ENCODE measurements around the gene GALNT18.

Gene GALNT18

DNA sequence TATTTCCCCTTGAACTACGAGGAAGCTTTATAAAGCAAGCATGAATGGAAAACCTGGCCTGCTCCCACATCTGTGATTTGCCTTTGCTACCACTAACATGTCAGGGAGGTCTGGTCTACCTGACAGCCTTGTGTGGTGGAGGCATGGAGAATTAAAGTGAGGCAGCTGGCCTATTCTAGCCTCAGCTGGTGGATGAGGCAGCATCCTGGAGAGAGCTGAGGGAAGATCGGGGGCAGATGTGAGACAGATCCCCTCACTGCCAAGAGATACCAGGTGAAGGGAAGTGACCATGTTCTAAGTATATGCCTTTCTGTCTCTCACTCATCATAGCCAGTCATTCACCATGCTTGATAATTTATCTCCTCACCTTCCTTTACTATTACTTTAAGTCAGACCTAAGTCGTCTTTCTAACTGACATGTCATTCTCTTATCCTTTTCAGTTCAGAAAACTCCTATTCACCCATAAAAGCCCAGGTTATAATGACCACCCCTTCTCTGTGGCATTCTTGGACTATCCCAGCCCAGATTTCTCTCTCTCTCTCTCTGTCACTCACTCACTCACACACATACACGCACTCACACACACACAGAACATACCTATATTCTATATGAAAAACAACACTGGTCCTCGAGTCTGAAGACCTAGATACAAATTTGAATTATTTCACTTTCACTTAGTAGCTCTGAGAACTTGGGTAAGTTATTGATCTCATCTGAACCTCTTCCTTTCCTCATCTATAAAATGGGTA is 359.5 kb downstream of the GALNT18 start:
- Histone ChIP-seq H2AFZ (ENCODE audit: low read length, unreplicated experiment) (no peak overlapping the region), H3K27ac (ENCODE audit: low read depth, low read length) (no peak overlapping the region), H3K36me3 (ENCODE audit: insufficient read depth, low read length) (no peaks in the 10 kb centered on the region), H3K27me3 (ENCODE audit: insufficient read depth, low read length) (peaks cover 32% of the 10 kb centered on the region), H3K4me3 (ENCODE audit: low read depth, low read length) (no peak overlapping the region), H3K4me1 (ENCODE audit: control insufficient read depth, insufficient read depth, low read length, unreplicated experiment) (peaks cover 7% of the 10 kb centered on the region), H3K79me2 (ENCODE audit: control insufficient read depth, insufficient read depth, low read length, unreplicated experiment) (no peaks in the 10 kb centered on the region)

GRCh38 chr11:11261629-11262028 is 360.2 kb downstream of the GALNT18 start:
- no peak overlapping the region for H2AFZ ChIP-seq (ENCODE audit: low read length, unreplicated experiment)
- H3K4me3 ChIP-seq (ENCODE audit: low read depth, low read length) = no peak overlapping the region
- no peaks in the 10 kb centered on the region for H3K79me2 ChIP-seq (ENCODE audit: control insufficient read depth, insufficient read depth, low read length, unreplicated experiment)
- no peaks in the 10 kb centered on the region for H3K36me3 ChIP-seq (ENCODE audit: insufficient read depth, low read length)
- peaks cover 39% of the 10 kb centered on the region for H3K27me3 ChIP-seq (ENCODE audit: insufficient read depth, low read length)
- H3K27ac ChIP-seq (ENCODE audit: low read depth, low read length) = no peak overlapping the region
- H3K4me1 ChIP-seq (ENCODE audit: control insufficient read depth, insufficient read depth, low read length, unreplicated experiment) = peaks cover 7% of the 10 kb centered on the region

DNA sequence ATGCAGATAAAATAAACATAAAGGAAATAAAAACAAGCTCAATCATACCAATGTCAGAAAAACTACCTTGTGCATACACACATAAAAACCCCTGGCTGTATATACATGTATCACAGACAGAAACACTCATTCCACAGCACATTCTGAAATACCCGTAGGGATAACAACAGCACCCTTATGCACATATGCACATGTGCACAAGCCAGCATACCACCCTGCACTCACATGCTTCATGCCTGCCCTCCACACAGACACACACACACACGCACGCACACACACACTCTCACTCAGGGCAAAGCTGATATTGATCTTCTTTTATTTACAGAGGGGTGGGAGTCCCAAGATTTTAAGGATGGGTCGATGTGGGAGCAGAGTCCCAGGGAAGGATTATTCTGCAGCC is 360.9 kb downstream of the GALNT18 start:
- H3K79me2 ChIP-seq (ENCODE audit: control insufficient read depth, insufficient read depth, low read length, unreplicated experiment) = no peaks in the 10 kb centered on the region
- no peak overlapping the region for H3K27ac ChIP-seq (ENCODE audit: low read depth, low read length)
- H3K4me3 ChIP-seq (ENCODE audit: low read depth, low read length) = no peak overlapping the region
- H2AFZ ChIP-seq (ENCODE audit: low read length, unreplicated experiment) = no peak overlapping the region
- peaks cover 46% of the 10 kb centered on the region for H3K27me3 ChIP-seq (ENCODE audit: insufficient read depth, low read length)
- peaks cover 7% of the 10 kb centered on the region for H3K4me1 ChIP-seq (ENCODE audit: control insufficient read depth, insufficient read depth, low read length, unreplicated experiment)
- no peaks in the 10 kb centered on the region for H3K36me3 ChIP-seq (ENCODE audit: insufficient read depth, low read length)

GRCh38 chr11:11253995-11254394 is 367.8 kb downstream of the GALNT18 start:
- no peaks in the 10 kb centered on the region for H3K79me2 ChIP-seq (ENCODE audit: control insufficient read depth, insufficient read depth, low read length, unreplicated experiment)
- H3K27me3 ChIP-seq (ENCODE audit: insufficient read depth, low read length) = peaks cover 86% of the 10 kb centered on the region
- no peaks in the 10 kb centered on the region for H3K4me1 ChIP-seq (ENCODE audit: control insufficient read depth, insufficient read depth, low read length, unreplicated experiment)
- no peaks in the 10 kb centered on the region for H3K36me3 ChIP-seq (ENCODE audit: insufficient read depth, low read length)
- H3K4me3 ChIP-seq (ENCODE audit: low read depth, low read length) = no peak overlapping the region
- no peak overlapping the region for H2AFZ ChIP-seq (ENCODE audit: low read length, unreplicated experiment)
- no peak overlapping the region for H3K27ac ChIP-seq (ENCODE audit: low read depth, low read length)

DNA sequence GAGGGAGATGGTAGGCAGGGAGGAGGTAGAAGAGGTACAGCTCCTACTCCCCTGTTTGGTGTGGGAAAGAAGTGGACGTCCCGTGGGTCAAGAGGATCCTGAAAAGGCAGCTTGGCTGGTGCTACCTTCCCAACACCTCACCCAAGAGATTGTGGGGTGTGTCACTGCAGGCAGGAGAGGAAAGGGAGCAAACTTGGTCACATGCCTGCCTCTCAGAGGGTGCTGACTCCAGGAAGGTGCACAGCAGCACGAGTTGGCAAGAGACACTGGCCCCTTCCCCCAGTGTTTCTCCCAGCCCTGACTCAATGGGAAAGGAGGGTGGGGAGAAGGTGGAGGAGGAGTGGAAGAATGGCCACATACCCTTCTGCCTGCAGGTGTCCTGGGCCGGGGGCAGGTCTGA is 368.3 kb downstream of the GALNT18 start:
- no peaks in the 10 kb centered on the region for H3K36me3 ChIP-seq (ENCODE audit: insufficient read depth, low read length)
- H3K27ac ChIP-seq (ENCODE audit: low read depth, low read length) = no peak overlapping the region
- peaks cover 88% of the 10 kb centered on the region for H3K27me3 ChIP-seq (ENCODE audit: insufficient read depth, low read length)
- no peak overlapping the region for H2AFZ ChIP-seq (ENCODE audit: low read length, unreplicated experiment)
- H3K79me2 ChIP-seq (ENCODE audit: control insufficient read depth, insufficient read depth, low read length, unreplicated experiment) = no peaks in the 10 kb centered on the region
- H3K4me1 ChIP-seq (ENCODE audit: control insufficient read depth, insufficient read depth, low read length, unreplicated experiment) = no peaks in the 10 kb centered on the region
- no peak overlapping the region for H3K4me3 ChIP-seq (ENCODE audit: low read depth, low read length)

- H2AFZ ChIP-seq (ENCODE audit: low read length, unreplicated experiment) = no peak overlapping the region
- H3K79me2 ChIP-seq (ENCODE audit: control insufficient read depth, insufficient read depth, low read length, unreplicated experiment) = no peaks in the 10 kb centered on the region
- peaks cover 78% of the 10 kb centered on the region for H3K27me3 ChIP-seq (ENCODE audit: insufficient read depth, low read length)
- no peaks in the 10 kb centered on the region for H3K4me1 ChIP-seq (ENCODE audit: control insufficient read depth, insufficient read depth, low read length, unreplicated experiment)
- H3K36me3 ChIP-seq (ENCODE audit: insufficient read depth, low read length) = no peaks in the 10 kb centered on the region
- no peak overlapping the region for H3K4me3 ChIP-seq (ENCODE audit: low read depth, low read length)
- no peak overlapping the region for H3K27ac ChIP-seq (ENCODE audit: low read depth, low read length)
Measured at GRCh38 chr11:11252403-11252802, 369.4 kb downstream of the GALNT18 start.

DNA sequence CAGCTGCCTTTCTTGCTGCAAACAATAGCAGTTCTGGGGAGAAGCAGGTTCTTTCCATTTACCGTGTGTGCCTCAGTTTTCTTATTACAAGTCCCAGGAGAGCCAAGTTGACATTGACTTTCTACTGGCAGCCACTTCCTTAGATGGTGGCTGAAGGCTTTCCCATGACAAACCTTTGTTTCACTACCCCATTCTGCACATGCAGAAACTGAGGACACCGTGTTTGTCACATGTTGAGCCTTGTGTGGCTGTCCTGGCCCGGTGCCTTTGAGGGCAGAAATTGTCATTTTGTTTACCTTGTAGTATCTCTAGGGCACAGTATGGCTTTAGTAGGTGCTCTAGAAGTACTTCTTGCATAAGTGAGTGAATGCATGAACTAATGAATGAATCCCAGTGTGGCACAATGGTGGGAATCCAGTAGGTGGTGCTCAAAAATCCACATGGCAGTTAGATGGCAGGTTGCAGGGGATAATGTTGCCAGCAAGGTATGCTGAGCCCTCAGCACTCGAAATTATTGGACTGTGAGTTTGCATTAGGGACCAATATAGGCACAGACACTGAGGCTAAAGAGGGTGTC is 370.3 kb downstream of the GALNT18 start:
- Histone ChIP-seq H3K4me3 (ENCODE audit: low read depth, low read length) (no peak overlapping the region), H3K36me3 (ENCODE audit: insufficient read depth, low read length) (no peaks in the 10 kb centered on the region), H3K27ac (ENCODE audit: low read depth, low read length) (no peak overlapping the region), H3K4me1 (ENCODE audit: control insufficient read depth, insufficient read depth, low read length, unreplicated experiment) (no peaks in the 10 kb centered on the region), H3K27me3 (ENCODE audit: insufficient read depth, low read length) (peaks cover 69% of the 10 kb centered on the region), H3K79me2 (ENCODE audit: control insufficient read depth, insufficient read depth, low read length, unreplicated experiment) (no peaks in the 10 kb centered on the region), H2AFZ (ENCODE audit: low read length, unreplicated experiment) (no peak overlapping the region)

DNA sequence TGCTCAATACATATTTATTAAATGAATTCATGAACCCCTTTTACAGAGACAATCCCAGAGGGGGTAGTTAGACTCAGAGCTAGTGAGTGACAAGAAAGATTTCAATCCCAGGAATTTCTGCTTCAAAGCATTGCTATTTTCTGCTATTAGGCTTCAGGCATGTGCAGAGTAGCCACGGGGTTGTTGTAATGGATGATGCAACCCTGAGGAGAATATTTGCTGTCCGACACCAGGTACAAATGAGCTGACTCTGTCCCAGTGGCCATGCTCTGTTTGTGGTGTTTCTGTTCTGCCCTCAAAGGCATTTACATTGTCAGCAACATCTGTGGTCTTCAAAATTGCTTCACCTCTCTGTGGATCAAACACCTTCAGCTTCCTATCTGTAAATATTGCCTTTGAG is 371.3 kb downstream of the GALNT18 start:
- Histone ChIP-seq H3K27me3 (ENCODE audit: insufficient read depth, low read length) (peaks cover 61% of the 10 kb centered on the region), H3K27ac (ENCODE audit: low read depth, low read length) (no peak overlapping the region), H3K36me3 (ENCODE audit: insufficient read depth, low read length) (no peaks in the 10 kb centered on the region), H3K4me1 (ENCODE audit: control insufficient read depth, insufficient read depth, low read length, unreplicated experiment) (no peaks in the 10 kb centered on the region), H2AFZ (ENCODE audit: low read length, unreplicated experiment) (no peak overlapping the region), H3K79me2 (ENCODE audit: control insufficient read depth, insufficient read depth, low read length, unreplicated experiment) (no peaks in the 10 kb centered on the region), H3K4me3 (ENCODE audit: low read depth, low read length) (no peak overlapping the region)

GRCh38 chr11:11247576-11247975 is 374.2 kb downstream of the GALNT18 start:
- Histone ChIP-seq H3K4me3 (ENCODE audit: low read depth, low read length) (no peak overlapping the region), H3K4me1 (ENCODE audit: control insufficient read depth, insufficient read depth, low read length, unreplicated experiment) (no peaks in the 10 kb centered on the region), H3K27me3 (ENCODE audit: insufficient read depth, low read length) (peaks cover 56% of the 10 kb centered on the region), H2AFZ (ENCODE audit: low read length, unreplicated experiment) (no peak overlapping the region), H3K27ac (ENCODE audit: low read depth, low read length) (no peak overlapping the region), H3K79me2 (ENCODE audit: control insufficient read depth, insufficient read depth, low read length, unreplicated experiment) (no peaks in the 10 kb centered on the region), H3K36me3 (ENCODE audit: insufficient read depth, low read length) (no peaks in the 10 kb centered on the region)

DNA sequence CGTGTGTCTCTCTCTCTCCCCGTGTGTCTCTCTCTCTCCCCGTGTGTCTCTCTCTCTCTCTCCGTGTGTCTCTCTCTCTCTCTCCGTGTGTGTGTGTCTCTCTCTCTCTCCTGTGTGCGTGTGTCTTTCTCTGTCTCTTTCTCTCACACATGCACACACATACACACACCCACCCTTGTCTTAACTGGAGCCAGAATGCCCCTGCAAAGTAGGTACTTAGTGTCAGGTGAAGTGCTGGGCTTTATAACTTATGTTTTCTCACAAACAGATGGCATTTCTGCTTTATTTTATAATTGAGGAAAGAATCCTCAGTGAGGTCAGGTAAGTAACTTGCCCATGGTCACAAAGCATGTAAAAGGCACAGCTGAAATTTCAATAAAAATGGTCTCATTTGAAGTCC is 374.7 kb downstream of the GALNT18 start:
- Histone ChIP-seq H3K79me2 (ENCODE audit: control insufficient read depth, insufficient read depth, low read length, unreplicated experiment) (no peaks in the 10 kb centered on the region), H3K4me3 (ENCODE audit: low read depth, low read length) (no peak overlapping the region), H3K4me1 (ENCODE audit: control insufficient read depth, insufficient read depth, low read length, unreplicated experiment) (no peaks in the 10 kb centered on the region), H2AFZ (ENCODE audit: low read length, unreplicated experiment) (no peak overlapping the region), H3K27me3 (ENCODE audit: insufficient read depth, low read length) (peaks cover 56% of the 10 kb centered on the region), H3K27ac (ENCODE audit: low read depth, low read length) (no peak overlapping the region), H3K36me3 (ENCODE audit: insufficient read depth, low read length) (no peaks in the 10 kb centered on the region)

DNA sequence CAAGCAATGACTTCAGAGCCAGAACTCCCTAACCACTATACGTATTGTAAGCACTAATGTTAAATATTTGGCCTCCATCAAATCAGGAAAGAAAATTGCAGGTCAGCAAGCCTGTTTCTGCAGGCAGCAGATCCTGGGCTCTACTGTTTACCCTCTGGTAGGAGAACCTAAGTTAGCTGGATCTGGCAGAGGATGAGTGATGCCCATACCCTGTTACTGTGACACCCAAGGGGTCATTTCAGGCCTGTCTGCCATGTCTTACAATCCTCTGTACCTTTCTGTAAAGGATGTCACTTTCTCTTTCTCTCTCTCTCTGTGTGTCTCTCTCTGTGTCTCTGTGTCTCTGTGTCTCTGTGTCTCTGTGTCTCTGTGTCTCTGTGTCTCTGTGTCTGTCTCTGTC is 375.6 kb downstream of the GALNT18 start:
- no peaks in the 10 kb centered on the region for H3K36me3 ChIP-seq (ENCODE audit: insufficient read depth, low read length)
- H3K4me3 ChIP-seq (ENCODE audit: low read depth, low read length) = no peak overlapping the region
- H3K27ac ChIP-seq (ENCODE audit: low read depth, low read length) = no peak overlapping the region
- H3K79me2 ChIP-seq (ENCODE audit: control insufficient read depth, insufficient read depth, low read length, unreplicated experiment) = no peaks in the 10 kb centered on the region
- H2AFZ ChIP-seq (ENCODE audit: low read length, unreplicated experiment) = no peak overlapping the region
- peaks cover 56% of the 10 kb centered on the region for H3K27me3 ChIP-seq (ENCODE audit: insufficient read depth, low read length)
- no peaks in the 10 kb centered on the region for H3K4me1 ChIP-seq (ENCODE audit: control insufficient read depth, insufficient read depth, low read length, unreplicated experiment)
